Heart right ventricle (tissue), 16 donors: ENCODE data around the gene ERGIC1. TPM values are rescaled to one million over a fixed set of nuclear protein-coding genes. Genes with fewer than 3 reads are reported as not detected.

Experiments used
- ATAC-seq, 8 donors: fragments of 200-7000 bp; cut with Tn5 transposase; one replicate each; pipeline ENCODE4 v1.9.1; 2020; ENCODE audit warnings: mild to moderate bottlenecking in 8 of 8, moderate library complexity in 8 of 8, moderate number of reproducible peaks in 1 of 8
- DNase-seq, 2 donors: peaks; one replicate each; pipeline ENCODE4 v3.0.0-alpha.2; 2020
- H3K27ac ChIP-seq, 10 donors: fragments of 200-600 bp; sonication (generic) in 2 of 10; one replicate each; pipeline versions ENCODE4 v1.5.0 to v1.8.0; 2020 to 2022; ENCODE audit warnings: mild to moderate bottlenecking in 3 of 10
- H3K27me3 ChIP-seq, 7 donors: fragments of 200-600 bp; one replicate each; pipeline ENCODE4 v1.8.0; 2021 to 2022; ENCODE audit warnings: mild to moderate bottlenecking in 2 of 7
- H3K36me3 ChIP-seq, 9 donors: fragments of 200-600 bp; sonication (generic) in 1 of 9; one replicate each; pipeline versions ENCODE4 v1.5.0 to v1.8.0; 2020 to 2022; ENCODE audit warnings: mild to moderate bottlenecking in 2 of 9
- H3K4me1 ChIP-seq, 9 donors: fragments of 200-600 bp; sonication (generic) in 1 of 9; one replicate each; pipeline versions ENCODE4 v1.5.0 to v1.8.0; 2020 to 2022; ENCODE audit warnings: mild to moderate bottlenecking in 4 of 9
- H3K4me3 ChIP-seq, 10 donors: fragments of 200-600 bp; sonication (generic) in 2 of 10; one replicate each; pipeline versions ENCODE4 v1.5.0 to v1.8.0; 2020 to 2022; ENCODE audit warnings: mild to moderate bottlenecking in 7 of 10, moderate library complexity in 2 of 10
- H3K9me3 ChIP-seq, 11 donors: fragments of 200-600 bp in 10 of 11; sonication (generic) in 2 of 11; one replicate each; pipeline versions ENCODE4 v1.5.0 to v1.8.0; 2013 to 2022; ENCODE audit warnings: mild to moderate bottlenecking in 2 of 11, control low read depth in 1 of 11, moderate library complexity in 1 of 11
- WGBS, 2 donors: extraction: QIAGEN DNeasy Blood & Tissue Kit; methylation state at CpG; one replicate each; pipeline ENCODE4 v1.1.7; 2013; ENCODE audit warnings: inconsistent platforms in 1 of 2; 5-methylcytosine and 5-hydroxymethylcytosine counted together
- intact Hi-C, 10 donors: fragments of 100-400 bp; cut with DNase I; formaldehyde crosslinking; loops; one replicate each; pipeline versions ENCODE4 v1.11.1 to v1.14.2; 2022
- polyA plus RNA-seq, 2 donors: library from polyadenylated mRNA; stranded (reverse); fragments of 200-250 nt; gene quantifications; one replicate each; pipeline ENCODE4 v1.2.3, GENCODE V29; 2013
- total RNA-seq, 10 donors: library from RNA; stranded (reverse); fragmentation: NEBNext Ultra II Directional in 3 of 10; extraction: Animal tissue kit (Norgen Biotek cat#: 25700) in 3 of 10; gene quantifications; one replicate each; pipeline versions ENCODE4 v1.2.1 to v1.2.4, GENCODE V29; 2021 to 2023
- TF ChIP-seq, protein P1 (sequence below), 9 donors: fragments of 200-600 bp; sonication (generic) in 2 of 9; IDR thresholded peaks; one replicate each; pipeline versions ENCODE4 v1.5.0 to v1.8.0; 2021 to 2022; ENCODE audit warnings: antibody characterized with exemption in 9 of 9, mild to moderate bottlenecking in 5 of 9, moderate library complexity in 1 of 9
- donor health status: Arrhythmogenic right ventricular cardiomyopathy.
- donor health status: ischemic (EF 13 %, LVEDD 7.1; RV severe dilation, severe dysfunction).
- donor health status: healthy with polysubstance abuse.
- donor health status: DM: no; HTN: yes; CAD: no.
- donor health status: DM: no; HTN: no; CAD: no.
- donor health status: ischemic (EF 25% LVEDD 6.9; RV normal size, moderate dysfunction).
- donor health status: ischemic (EF 25% LVEDD 5.7; RV mildly dilated, moderate dysfunction).
- donor health status: healthy.
- donor health status: DM: yes; HTN: yes; CAD: no.
- donor health status: Ischemic cardiomyopathy.
- donor health status: ischemic (EF 35%, LVEDD 5.7; RV mildly dilated, moderate dysfunction).
- donor health status: nonischemic (EF 11% LVEDD 7.7; RV severe dilation, severe dysfunction).
- donor health status: DM: yes; HTN: yes; CAD: no.
- donor health status: PGD.
- donor health status: ischemic (EF 29% LVEDD 5.4; RV normal size, mild dysfunction).
- donor health status: nonischemic (EF 23%, LVEDD 6.1; RV moderate dilation, normal function).

ERGIC1 gene
- total and polyA plus RNA-seq, 12 donors, result 48.0 to 91.9 (median 72.5) TPM

DNA sequence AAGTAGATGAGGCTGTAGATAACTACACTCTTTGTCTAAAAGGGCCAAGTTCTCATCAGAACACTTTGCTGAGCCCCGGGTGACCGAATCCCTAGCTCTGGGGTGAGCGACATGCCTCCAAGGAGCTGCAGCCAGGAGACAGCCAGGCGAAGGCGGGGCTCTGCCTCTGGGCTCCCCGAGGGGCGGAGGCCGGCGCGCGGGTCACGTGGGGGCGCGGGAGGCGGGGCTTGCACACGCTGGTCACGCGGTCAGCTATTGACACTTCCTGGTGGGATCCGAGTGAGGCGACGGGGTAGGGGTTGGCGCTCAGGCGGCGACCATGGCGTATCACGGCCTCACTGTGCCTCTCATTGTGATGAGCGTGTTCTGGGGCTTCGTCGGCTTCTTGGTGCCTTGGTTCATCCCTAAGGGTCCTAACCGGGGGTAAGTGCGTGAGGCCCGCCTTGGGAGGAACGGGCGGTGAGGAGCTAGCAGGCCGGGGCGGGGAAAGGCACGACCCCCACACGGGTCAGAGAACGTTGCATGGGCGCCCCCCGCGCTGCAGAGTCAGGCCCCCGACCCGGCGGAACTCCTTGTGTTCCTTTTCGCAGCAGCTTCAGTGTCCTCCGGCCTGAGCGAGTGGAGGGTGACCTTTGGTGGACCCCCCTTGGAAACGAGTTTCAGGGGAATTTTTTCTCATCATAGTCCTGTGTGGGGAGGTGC lies 149.6 kb downstream of the ERGIC1 start, which contains the start of gene ATP6V0E1:
Gene ATP6V0E1, plus strand, starts transcription at position 230 of the 702 bp plus-strand sequence. Its CDS starts 90 bp downstream, at position 320.
- H3K36me3 ChIP-seq, result peaks cover 0 to 28% (median 9%) of the 10 kb centered on the region in 9 donors
- no peaks in the 10 kb centered on the region for H3K9me3 ChIP-seq
- H3K4me1 ChIP-seq, result peaks cover 0 to 42% (median 17%) of the 10 kb centered on the region in 9 donors
- H3K27ac ChIP-seq, result peak within 1 kb of the TSS; percentile 86 to 95 (median 92)
- TF ChIP-seq, protein P1, sequence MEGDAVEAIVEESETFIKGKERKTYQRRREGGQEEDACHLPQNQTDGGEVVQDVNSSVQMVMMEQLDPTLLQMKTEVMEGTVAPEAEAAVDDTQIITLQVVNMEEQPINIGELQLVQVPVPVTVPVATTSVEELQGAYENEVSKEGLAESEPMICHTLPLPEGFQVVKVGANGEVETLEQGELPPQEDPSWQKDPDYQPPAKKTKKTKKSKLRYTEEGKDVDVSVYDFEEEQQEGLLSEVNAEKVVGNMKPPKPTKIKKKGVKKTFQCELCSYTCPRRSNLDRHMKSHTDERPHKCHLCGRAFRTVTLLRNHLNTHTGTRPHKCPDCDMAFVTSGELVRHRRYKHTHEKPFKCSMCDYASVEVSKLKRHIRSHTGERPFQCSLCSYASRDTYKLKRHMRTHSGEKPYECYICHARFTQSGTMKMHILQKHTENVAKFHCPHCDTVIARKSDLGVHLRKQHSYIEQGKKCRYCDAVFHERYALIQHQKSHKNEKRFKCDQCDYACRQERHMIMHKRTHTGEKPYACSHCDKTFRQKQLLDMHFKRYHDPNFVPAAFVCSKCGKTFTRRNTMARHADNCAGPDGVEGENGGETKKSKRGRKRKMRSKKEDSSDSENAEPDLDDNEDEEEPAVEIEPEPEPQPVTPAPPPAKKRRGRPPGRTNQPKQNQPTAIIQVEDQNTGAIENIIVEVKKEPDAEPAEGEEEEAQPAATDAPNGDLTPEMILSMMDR (IDR thresholded peaks at IDR 0.05), result no peak
- WGBS, 2 donors, result 0% methylated on average over 47 to 49 of the region's 49 CpGs
- peak; percentile 98 to 99 (median 99) for ATAC-seq
- H3K27me3 ChIP-seq, result no peaks in the 10 kb centered on the region
- intact Hi-C loops, result loop anchor here in 7 of 10 donors (1.0 to 10.0 kb wide), 9 partner anchors 71 to 299 kb away; partner anchors contain the start of genes CREBRF (in 6 of the 7) and BNIP1 (in 4 of the 7)
- peak; percentile 96 to 98 for DNase-seq
- peak within 1 kb of the TSS; percentile 65 to 95 (median 88) for H3K4me3 ChIP-seq

DNA sequence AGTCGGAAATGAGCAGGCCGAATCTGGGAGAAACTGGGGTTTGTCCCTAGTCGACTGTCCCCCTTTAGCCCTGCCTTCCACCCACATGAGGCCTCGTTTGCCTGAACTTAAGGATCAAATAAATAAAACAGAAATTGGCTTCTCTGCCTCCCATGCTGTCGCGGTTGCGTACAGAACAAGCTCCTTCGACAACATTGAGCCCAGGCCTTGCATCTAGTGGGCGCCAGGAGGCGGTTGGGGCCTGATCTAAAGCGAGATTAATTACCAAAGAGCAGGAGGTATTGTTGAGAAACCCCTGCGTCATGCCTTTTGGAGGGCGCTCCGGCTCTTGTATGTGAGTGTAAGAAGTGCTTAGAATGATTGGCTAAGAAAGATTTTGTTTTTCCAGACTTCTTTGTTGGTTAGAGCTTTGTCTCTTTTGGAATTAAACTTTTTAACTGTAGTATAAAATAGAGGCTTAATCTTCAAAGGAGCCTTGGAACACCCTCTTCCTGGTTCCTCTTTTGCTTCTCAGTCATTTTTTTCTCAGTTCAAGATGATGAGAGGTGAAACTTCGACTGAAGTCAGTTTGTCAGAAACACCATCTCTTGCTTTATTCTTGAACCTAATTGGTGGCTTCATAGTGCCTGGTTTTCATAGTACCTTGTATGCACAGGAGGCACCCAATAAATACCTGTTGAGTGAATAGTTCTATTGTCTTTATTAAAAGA lies 150.3 kb downstream of the ERGIC1 start:
- TF ChIP-seq, protein P1 (IDR thresholded peaks at IDR 0.05), result peak in 8 of 9 donors; percentile 18 to 56 (median 35)
- ATAC-seq, result peak; percentile 50 to 77 (median 66)
- intact Hi-C loops, result loop anchor here in 7 of 10 donors (2.0 to 10.0 kb wide), 7 partner anchors 70 to 298 kb away; partner anchors contain the start of genes CREBRF (in 5 of the 7) and BNIP1 (in 4 of the 7)
- Histone ChIP-seq H3K4me1 (peaks cover 0 to 43% (median 17%) of the 10 kb centered on the region in 9 donors), H3K27ac (peak overlapping the region; percentile 86 to 95 (median 92)), H3K4me3 (peak overlapping the region; percentile 65 to 95 (median 88)), H3K9me3 (no peaks in the 10 kb centered on the region), H3K36me3 (peaks cover 0 to 33% (median 9%) of the 10 kb centered on the region in 9 donors), H3K27me3 (no peaks in the 10 kb centered on the region)
- peak; percentile 46 to 50 for DNase-seq
- 1% methylated on average over 15 of the region's 15 CpGs for WGBS, 2 donors

DNA sequence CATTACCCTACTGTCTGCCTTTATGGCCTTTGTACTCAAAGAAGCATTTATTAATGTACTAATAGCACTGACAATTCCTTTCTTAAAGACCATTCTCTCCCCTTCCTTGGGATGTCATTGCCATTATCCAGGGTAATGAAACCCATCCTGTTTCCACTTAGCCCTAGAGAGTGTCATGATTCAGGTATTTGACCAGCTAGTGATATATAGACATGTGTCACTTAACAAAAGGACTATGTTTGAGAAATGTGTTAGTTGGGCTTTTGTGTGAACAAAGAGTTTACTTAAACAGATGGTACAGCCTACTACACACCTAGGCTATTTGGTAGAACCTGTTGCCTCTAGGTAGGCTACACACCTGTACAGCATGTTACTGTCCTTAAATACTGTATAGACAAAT lies 151.5 kb downstream of the ERGIC1 start:
- peaks cover 0 to 39% (median 9%) of the 10 kb centered on the region in 9 donors for H3K36me3 ChIP-seq
- no peak for DNase-seq
- peak overlapping the region in 3 of 10 donors; percentile 78 to 91 (median 85) for H3K4me3 ChIP-seq
- intact Hi-C loops, result loop anchor here in 7 of 10 donors (2.0 to 10.0 kb wide), 5 partner anchors 69 to 219 kb away; partner anchors contain the start of genes BNIP1 (in 4 of the 7) and CREBRF (in 3 of the 7)
- peak overlapping the region in 1 of 10 donors; percentile 18 for H3K27ac ChIP-seq
- no peaks in the 10 kb centered on the region for H3K27me3 ChIP-seq
- ATAC-seq, result no peak
- peaks cover 0 to 48% (median 17%) of the 10 kb centered on the region in 9 donors for H3K4me1 ChIP-seq
- no peaks in the 10 kb centered on the region for H3K9me3 ChIP-seq
- TF ChIP-seq, protein P1 (IDR thresholded peaks at IDR 0.05), result no peak

DNA sequence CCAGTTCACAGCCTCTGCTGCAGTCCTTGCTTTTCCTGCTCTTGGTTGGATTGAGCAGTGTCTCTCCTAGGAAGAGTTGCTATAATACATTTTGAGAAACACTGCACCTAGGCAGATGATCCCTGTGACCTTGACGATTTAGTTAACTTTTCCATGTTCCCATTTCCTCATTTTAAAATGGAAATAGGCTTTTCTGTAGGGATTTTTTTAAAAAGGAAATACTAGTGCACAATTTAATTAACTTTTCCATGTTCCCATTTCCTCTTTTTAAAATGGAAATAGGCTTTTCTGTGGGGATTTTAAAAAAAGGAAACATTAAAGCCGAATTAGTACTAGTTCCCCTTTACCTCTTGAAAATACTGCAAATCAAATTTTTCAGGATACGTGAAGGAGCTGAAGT lies 154.2 kb downstream of the ERGIC1 start:
- Histone ChIP-seq H3K27ac (peak overlapping the region in 1 of 10 donors; percentile 16), H3K4me1 (peaks cover 0 to 44% (median 17%) of the 10 kb centered on the region in 9 donors), H3K27me3 (no peaks in the 10 kb centered on the region), H3K4me3 (no peak overlapping the region), H3K9me3 (no peaks in the 10 kb centered on the region), H3K36me3 (peaks cover 0 to 64% (median 12%) of the 10 kb centered on the region in 9 donors)
- TF ChIP-seq, protein P1 (IDR thresholded peaks at IDR 0.05), result no peak
- intact Hi-C loops, result loop anchor here in 6 of 10 donors (5.0 to 10.0 kb wide), 4 partner anchors 67 to 217 kb away; partner anchors contain the start of genes BNIP1 (in 4 of the 6) and CREBRF (in 3 of the 6)
- 68 to 71% methylated on average over 3 of the region's 3 CpGs for WGBS, 2 donors
- DNase-seq (no peak), ATAC-seq (no peak)
